LNCaP clone FGC (cell line): ENCODE measurements around the gene COX5B.

Source experiments
- DNase-seq: peaks from one replicate; pipeline ENCODE4 v3.0.0-alpha.2; 2011; ENCODE audit warnings: low read depth
- H3K4me3 ChIP-seq: 2 replicates; pipeline ENCODE4 v1.5.1; 2011; ENCODE audit warnings: mild to moderate bottlenecking, low read depth, low read length, control low read depth
- CTCF ChIP-seq: IDR thresholded peaks from 2 replicates; pipeline ENCODE4 v1.5.1; 2012; ENCODE audit warnings: mild to moderate bottlenecking; ENCODE audit not compliant: control insufficient read depth, insufficient read depth; ENCODE audit errors: extremely low read depth

Gene COX5B

GRCh38 chr2:97654791-97655190 is 8.9 kb downstream of the COX5B start:
- no peak for TF ChIP-seq CTCF
- DNase-seq = no peak
- H3K4me3 ChIP-seq = no peak overlapping the region

- no peak for DNase-seq
- no peak overlapping the region for H3K4me3 ChIP-seq
- no peak for TF ChIP-seq CTCF
These were observed 10.4 kb downstream of the COX5B start for GRCh38 chr2:97656129-97656755.

GRCh38 chr2:97656905-97657587 is 11.2 kb downstream of the COX5B start:
- TF ChIP-seq CTCF = no peak
- no peak for DNase-seq
- H3K4me3 ChIP-seq = no peak overlapping the region

- no peak overlapping the region for H3K4me3 ChIP-seq
- DNase-seq = no peak
- no peak for TF ChIP-seq CTCF
These were observed 12.3 kb downstream of the COX5B start for GRCh38 chr2:97657986-97658690.

- DNase-seq = no peak
- H3K4me3 ChIP-seq = no peak overlapping the region
- no peak for TF ChIP-seq CTCF
These were observed 12.9 kb downstream of the COX5B start for GRCh38 chr2:97658691-97659157.

GRCh38 chr2:97659256-97660043 is 13.6 kb downstream of the COX5B start:
- TF ChIP-seq CTCF = no peak
- DNase-seq = no peak
- no peak overlapping the region for H3K4me3 ChIP-seq
